GM12891 (cell line): ENCODE measurements around the gene TRPV5.

ENCODE experiments used
- POLR2A ChIP-seq: IDR thresholded peaks from 2 replicates; pipeline ENCODE4 v1.6.1; 2011; ENCODE audit warnings: low read depth, low read length, control low read depth
- POLR2AphosphoS5 ChIP-seq: IDR thresholded peaks from 2 replicates; pipeline ENCODE4 v1.6.1; 2011; ENCODE audit warnings: low read depth, low read length, control low read depth
- POU2F2 ChIP-seq: IDR thresholded peaks from 2 replicates; pipeline ENCODE4 v1.6.1; 2011; ENCODE audit warnings: low read depth, mild to moderate bottlenecking, control low read depth, low read length, moderate library complexity
- TAF1 ChIP-seq: IDR thresholded peaks from 2 replicates; pipeline ENCODE4 v1.6.1; 2011; ENCODE audit warnings: low read depth, low read length, control low read depth

- no peak for TF ChIP-seq POLR2AphosphoS5
- no peak for TF ChIP-seq POLR2A
- TF ChIP-seq POU2F2, result no peak
- no peak for TF ChIP-seq TAF1
Measured at GRCh38 chr7:142896151-142896550, 37.4 kb downstream of the TRPV5 start.
